Hepatocyte (in vitro differentiated cells): ENCODE measurements around the gene CYP2U1. TPM values are rescaled to one million over a fixed set of nuclear protein-coding genes. Genes with fewer than 3 reads are reported as not detected.
A peak's percentile ranks its signal among the peaks of the same experiment; 100 is the strongest.

ENCODE experiments used
- DNase-seq: peaks from one replicate; pipeline ENCODE4 v3.0.0-alpha.2; 2016; ENCODE audit warnings: low spot score
- H2AFZ ChIP-seq: fragments of 200-600 bp; sonication (generic); 2 replicates; pipeline ENCODE4 v1.6.0; 2016; ENCODE audit warnings: antibody characterized with exemption, mild to moderate bottlenecking
- H3K27ac ChIP-seq: fragments of 200-600 bp; sonication (generic); 2 replicates; pipeline ENCODE4 v1.5.1; 2016; ENCODE audit warnings: mild to moderate bottlenecking
- H3K27me3 ChIP-seq: fragments of 200-600 bp; sonication (generic); 2 replicates; pipeline ENCODE4 v1.6.1; 2016
- H3K36me3 ChIP-seq: fragments of 200-600 bp; sonication (generic); replicated peaks from 2 replicates; pipeline ENCODE4 v1.5.1; 2016; ENCODE audit warnings: low read depth; ENCODE audit not compliant: insufficient read depth
- H3K4me1 ChIP-seq: fragments of 200-600 bp; sonication (generic); 2 replicates; pipeline ENCODE4 v1.5.1; 2016; ENCODE audit warnings: mild to moderate bottlenecking, moderate library complexity; ENCODE audit not compliant: insufficient read depth
- H3K4me2 ChIP-seq: fragments of 200-600 bp; sonication (generic); 2 replicates; pipeline ENCODE4 v1.6.0; 2016
- H3K4me3 ChIP-seq: fragments of 200-600 bp; sonication (generic); 2 replicates; pipeline ENCODE4 v1.5.1; 2016; ENCODE audit warnings: mild to moderate bottlenecking
- H3K79me2 ChIP-seq: fragments of 200-600 bp; sonication (generic); 2 replicates; pipeline ENCODE4 v1.6.0; 2017; ENCODE audit warnings: mild to moderate bottlenecking
- H3K9me2 ChIP-seq: fragments of 200-600 bp; sonication (generic); replicated peaks from 2 replicates; pipeline ENCODE4 v1.6.0; 2017; ENCODE audit warnings: mild to moderate bottlenecking; ENCODE audit not compliant: insufficient read depth
- H3K9me3 ChIP-seq: fragments of 200-600 bp; sonication (generic); 2 replicates; pipeline ENCODE4 v1.5.1; 2016; ENCODE audit warnings: low read depth, mild to moderate bottlenecking
- H4K20me1 ChIP-seq: fragments of 200-600 bp; sonication (generic); 2 replicates; pipeline ENCODE4 v1.6.0; 2016; ENCODE audit warnings: mild to moderate bottlenecking; ENCODE audit not compliant: insufficient read depth, poor library complexity, severe bottlenecking
- CTCF ChIP-seq: fragments of 200-600 bp; sonication (generic); IDR thresholded peaks from 2 replicates; pipeline ENCODE4 v1.5.1; 2016; ENCODE audit warnings: antibody characterized with exemption, mild to moderate bottlenecking; ENCODE audit not compliant: poor library complexity
- EZH2 ChIP-seq: fragments of 200-600 bp; sonication (generic); IDR thresholded peaks from 2 replicates; pipeline ENCODE4 v1.6.1; 2016; ENCODE audit warnings: antibody characterized with exemption, mild to moderate bottlenecking, borderline replicate concordance
- EZH2phosphoT487 ChIP-seq: fragments of 200-600 bp; sonication (generic); IDR thresholded peaks from one replicate; pipeline ENCODE4 v1.6.1; 2018; ENCODE audit warnings: antibody characterized with exemption, mild to moderate bottlenecking, low read depth, moderate library complexity; ENCODE audit not compliant: unreplicated experiment, severe bottlenecking
- WGBS: methylation state at CpG from one replicate; pipeline ENCODE4 v1.1.6; 2016; ENCODE audit warnings: low lambda C conversion rate; ENCODE audit errors: missing lambda C conversion rate; 5-methylcytosine and 5-hydroxymethylcytosine counted together
- polyA plus RNA-seq: library from polyadenylated mRNA; unstranded; fragments of >200 nt; fragmentation: Nextera tagmentation; extraction: Ambion mirVana; gene quantifications from 2 replicates; pipeline ENCODE4 v1.2.1, GENCODE V29; 2016
- total RNA-seq: library from RNA; depleted of rRNA; stranded (reverse); fragments of >200 nt; gene quantifications from 2 replicates; pipeline ENCODE4 v1.2.3, GENCODE V29; 2014

Gene CYP2U1
- total and polyA plus RNA-seq, 2 experiments from 2014 or later: 6.7 to 9.7 TPM

GRCh38 chr4:107913283-107913899, 18.0 kb upstream of the CYP2U1 start:
- no peaks in the 10 kb centered on the region for H3K36me3 ChIP-seq
- WGBS: 30% methylated on average over 2 of the region's 2 CpGs
- peak; percentile 84 for DNase-seq
- no peak overlapping the region for H2AFZ ChIP-seq
- H3K9me2 ChIP-seq: no peaks in the 10 kb centered on the region
- H3K27me3 ChIP-seq: no peaks in the 10 kb centered on the region
- H3K4me1 ChIP-seq: no peaks in the 10 kb centered on the region
- no peak overlapping the region for H3K27ac ChIP-seq
- TF ChIP-seq CTCF (peak; percentile 81), EZH2 (no peak)
- no peaks in the 10 kb centered on the region for H3K79me2 ChIP-seq
- no peak overlapping the region for H3K4me2 ChIP-seq
- no peaks in the 10 kb centered on the region for H3K9me3 ChIP-seq
- H4K20me1 ChIP-seq: no peaks in the 10 kb centered on the region
- no peak overlapping the region for H3K4me3 ChIP-seq

GRCh38 chr4:107915220-107915619, 16.1 kb upstream of the CYP2U1 start:
- Histone ChIP-seq H2AFZ (no peak overlapping the region), H3K4me1 (no peaks in the 10 kb centered on the region), H3K9me2 (no peaks in the 10 kb centered on the region), H3K27ac (no peak overlapping the region), H3K4me3 (no peak overlapping the region), H3K79me2 (no peaks in the 10 kb centered on the region), H3K9me3 (no peaks in the 10 kb centered on the region), H3K4me2 (no peak overlapping the region), H4K20me1 (no peaks in the 10 kb centered on the region), H3K27me3 (no peaks in the 10 kb centered on the region), H3K36me3 (no peaks in the 10 kb centered on the region)
- DNase-seq: no peak
- TF ChIP-seq EZH2phosphoT487 (no peak), EZH2 (no peak), CTCF (no peak)
- WGBS: 85% methylated on average over 1 of the region's 1 CpG

- Histone ChIP-seq H4K20me1 (no peaks in the 10 kb centered on the region), H3K27me3 (no peaks in the 10 kb centered on the region), H3K4me2 (no peak overlapping the region), H3K4me1 (no peaks in the 10 kb centered on the region), H3K9me2 (no peaks in the 10 kb centered on the region), H3K36me3 (no peaks in the 10 kb centered on the region), H3K27ac (no peak overlapping the region), H3K79me2 (no peaks in the 10 kb centered on the region), H3K9me3 (no peaks in the 10 kb centered on the region), H2AFZ (no peak overlapping the region), H3K4me3 (no peak overlapping the region)
- TF ChIP-seq CTCF: no peak
- no peak for TF ChIP-seq EZH2
- no peak for TF ChIP-seq EZH2phosphoT487
- DNase-seq: no peak
Observed at GRCh38 chr4:107916623-107917022, 14.7 kb upstream of the CYP2U1 start.

GRCh38 chr4:107917500-107917899, 13.8 kb upstream of the CYP2U1 start:
- TF ChIP-seq CTCF (no peak), EZH2phosphoT487 (no peak), EZH2 (no peak)
- H2AFZ ChIP-seq: no peak overlapping the region

More at GRCh38 chr4:107917500-107917899, 13.8 kb upstream of the CYP2U1 start:
- H3K27ac ChIP-seq: no peak overlapping the region
- no peaks in the 10 kb centered on the region for H3K4me1 ChIP-seq
- no peaks in the 10 kb centered on the region for H3K79me2 ChIP-seq
- H3K27me3 ChIP-seq: no peaks in the 10 kb centered on the region
- no peak overlapping the region for H3K4me2 ChIP-seq
- no peaks in the 10 kb centered on the region for H4K20me1 ChIP-seq
- no peaks in the 10 kb centered on the region for H3K9me3 ChIP-seq
- H3K9me2 ChIP-seq: no peaks in the 10 kb centered on the region
- no peak for DNase-seq
- 98% methylated on average over 2 of the region's 2 CpGs for WGBS
- no peaks in the 10 kb centered on the region for H3K36me3 ChIP-seq
- no peak overlapping the region for H3K4me3 ChIP-seq
